ENCODE data around the gene FBXO44.

The FBXO44 gene

DNA sequence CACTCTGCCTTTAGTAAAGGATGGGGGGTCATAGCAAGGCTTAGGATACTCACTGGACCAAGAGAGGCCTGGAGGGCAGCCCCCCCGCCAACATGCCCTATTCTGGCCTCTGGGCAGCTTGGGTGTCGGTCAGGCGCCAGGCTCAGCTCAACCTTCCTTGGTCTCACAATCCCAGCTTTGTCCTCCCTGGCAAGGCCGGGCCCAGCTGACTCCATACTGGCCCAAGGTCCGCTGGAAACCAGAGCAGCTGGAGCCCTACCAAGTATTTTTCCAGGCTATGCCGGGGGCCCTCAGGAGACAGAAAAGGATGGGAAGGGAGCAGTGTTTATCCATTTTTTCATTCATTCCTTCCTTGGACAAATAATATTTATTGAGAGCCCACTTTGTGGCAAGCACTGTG, 6.6 kb upstream of the FBXO44 start:
- CTCF ChIA-PET, result interaction anchor here (2.4 kb wide), 1 partner anchor 611 kb away, joined by 12 read pairs; no protein-coding TSS in a partner anchor
- H3K4me3 ChIP-seq (ENCODE audit: low read depth, low read length), result no peak overlapping the region
- POLR2A ChIA-PET, result interaction anchor here (0.7 kb wide), 1 partner anchor 384 kb away, joined by 4 read pairs; no protein-coding TSS in a partner anchor
- no peaks in the 10 kb centered on the region for H3K36me3 ChIP-seq (ENCODE audit: control insufficient read depth in 2 of 2, insufficient read depth in 1 of 2, low read length in 2 of 2)
- TF ChIP-seq, protein P1, sequence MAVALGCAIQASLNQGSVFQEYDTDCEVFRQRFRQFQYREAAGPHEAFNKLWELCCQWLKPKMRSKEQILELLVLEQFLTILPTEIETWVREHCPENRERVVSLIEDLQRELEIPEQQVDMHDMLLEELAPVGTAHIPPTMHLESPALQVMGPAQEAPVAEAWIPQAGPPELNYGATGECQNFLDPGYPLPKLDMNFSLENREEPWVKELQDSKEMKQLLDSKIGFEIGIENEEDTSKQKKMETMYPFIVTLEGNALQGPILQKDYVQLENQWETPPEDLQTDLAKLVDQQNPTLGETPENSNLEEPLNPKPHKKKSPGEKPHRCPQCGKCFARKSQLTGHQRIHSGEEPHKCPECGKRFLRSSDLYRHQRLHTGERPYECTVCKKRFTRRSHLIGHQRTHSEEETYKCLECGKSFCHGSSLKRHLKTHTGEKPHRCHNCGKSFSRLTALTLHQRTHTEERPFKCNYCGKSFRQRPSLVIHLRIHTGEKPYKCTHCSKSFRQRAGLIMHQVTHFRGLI (tag by site-specific recombination; IDR thresholded peaks at IDR 0.05), result peak; percentile 65; the same call in 1 of the 2 replicates
- no peak for TF ChIP-seq ZNF658 (tag by site-specific recombination; IDR thresholded peaks at IDR 0.05)
- no peaks in the 10 kb centered on the region for H3K9me3 ChIP-seq (ENCODE audit: control insufficient read depth, insufficient read depth, low read depth, low read length)
- no peaks in the 10 kb centered on the region for H3K4me1 ChIP-seq (ENCODE audit: control insufficient read depth, insufficient read depth, low read length)
- H3K27ac ChIP-seq (ENCODE audit: extremely low read depth, low read depth, low read length), result no peak overlapping the region

DNA sequence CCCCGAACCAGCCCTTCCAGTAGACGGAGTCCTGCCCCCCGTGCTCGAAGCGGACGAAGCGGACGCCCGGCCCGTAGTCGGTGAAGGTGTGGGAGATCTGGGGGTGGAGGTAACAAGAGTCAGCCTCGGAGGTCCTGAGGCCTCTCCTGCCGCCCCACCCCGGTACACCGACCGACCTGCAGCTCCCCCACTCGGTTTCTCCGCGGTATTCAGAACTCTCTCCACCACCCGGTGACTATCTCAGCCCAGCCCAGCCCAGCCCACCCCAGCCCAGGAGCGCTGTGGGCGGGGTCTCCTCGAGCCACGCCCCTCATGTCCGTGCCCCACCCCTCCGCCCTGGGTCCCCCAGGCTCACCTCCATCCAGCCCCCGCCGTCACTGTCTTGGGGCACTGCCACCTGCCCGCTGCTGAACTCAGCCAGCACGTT, 5.9 kb upstream of the FBXO44 start:
- no peak overlapping the region for H3K4me3 ChIP-seq (ENCODE audit: low read depth, low read length)
- no peaks in the 10 kb centered on the region for H3K9me3 ChIP-seq (ENCODE audit: control insufficient read depth, insufficient read depth, low read depth, low read length)
- no peaks in the 10 kb centered on the region for H3K36me3 ChIP-seq (ENCODE audit: control insufficient read depth in 2 of 2, insufficient read depth in 1 of 2, low read length in 2 of 2)
- ChIA-PET POLR2A (no interaction called here), CTCF (interaction anchor here (1.0 to 2.4 kb wide), 2 partner anchors 308 to 611 kb away, joined by 4 to 12 read pairs; no protein-coding TSS in a partner anchor)
- no peaks in the 10 kb centered on the region for H3K4me1 ChIP-seq (ENCODE audit: control insufficient read depth, insufficient read depth, low read length)
- H3K27ac ChIP-seq (ENCODE audit: extremely low read depth, low read depth, low read length), result no peak overlapping the region
- no peak for TF ChIP-seq ZNF132 (tag by site-specific recombination; IDR thresholded peaks at IDR 0.05; ENCODE audit: borderline replicate concordance)
- peak; percentile 54 for TF ChIP-seq KLF8 (tag by site-specific recombination; IDR thresholded peaks at IDR 0.05)
- TF ChIP-seq SP3 (tag by site-specific recombination; IDR thresholded peaks at IDR 0.05), result peak; percentile 48
- TF ChIP-seq ZNF239 (tag by site-specific recombination; IDR thresholded peaks at IDR 0.05), result no peak
- TF ChIP-seq, protein P2, sequence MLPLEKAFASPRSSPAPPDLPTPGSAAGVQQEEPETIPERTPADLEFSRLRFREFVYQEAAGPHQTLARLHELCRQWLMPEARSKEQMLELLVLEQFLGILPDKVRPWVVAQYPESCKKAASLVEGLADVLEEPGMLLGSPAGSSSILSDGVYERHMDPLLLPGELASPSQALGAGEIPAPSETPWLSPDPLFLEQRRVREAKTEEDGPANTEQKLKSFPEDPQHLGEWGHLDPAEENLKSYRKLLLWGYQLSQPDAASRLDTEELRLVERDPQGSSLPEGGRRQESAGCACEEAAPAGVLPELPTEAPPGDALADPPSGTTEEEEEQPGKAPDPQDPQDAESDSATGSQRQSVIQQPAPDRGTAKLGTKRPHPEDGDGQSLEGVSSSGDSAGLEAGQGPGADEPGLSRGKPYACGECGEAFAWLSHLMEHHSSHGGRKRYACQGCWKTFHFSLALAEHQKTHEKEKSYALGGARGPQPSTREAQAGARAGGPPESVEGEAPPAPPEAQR (tag by site-specific recombination; IDR thresholded peaks at IDR 0.05), result no peak
- no peak for TF ChIP-seq ZNF184 (tag by site-specific recombination; IDR thresholded peaks at IDR 0.05)
- peak; percentile 76 for TF ChIP-seq KLF9 (tag by site-specific recombination; IDR thresholded peaks at IDR 0.05; ENCODE audit: low read depth)
- TF ChIP-seq ZNF341 (tag by site-specific recombination; IDR thresholded peaks at IDR 0.05; ENCODE audit: low read depth), result no peak
- TF ChIP-seq ZFHX2 (tag by site-specific recombination; conservative IDR thresholded peaks at IDR 0.05), result no peak
- TF ChIP-seq GFI1B (tag by site-specific recombination; IDR thresholded peaks at IDR 0.05), result no peak
- TF ChIP-seq SP7 (tag by site-specific recombination; IDR thresholded peaks at IDR 0.05), result no peak
- no peak for TF ChIP-seq ZNF169 (tag by site-specific recombination; IDR thresholded peaks at IDR 0.05)
- TF ChIP-seq KLF1 (tag by site-specific recombination; IDR thresholded peaks at IDR 0.05), result peak; percentile 94
- TF ChIP-seq YY1 (tag by site-specific recombination; IDR thresholded peaks at IDR 0.05), result no peak
- TF ChIP-seq, protein P3, sequence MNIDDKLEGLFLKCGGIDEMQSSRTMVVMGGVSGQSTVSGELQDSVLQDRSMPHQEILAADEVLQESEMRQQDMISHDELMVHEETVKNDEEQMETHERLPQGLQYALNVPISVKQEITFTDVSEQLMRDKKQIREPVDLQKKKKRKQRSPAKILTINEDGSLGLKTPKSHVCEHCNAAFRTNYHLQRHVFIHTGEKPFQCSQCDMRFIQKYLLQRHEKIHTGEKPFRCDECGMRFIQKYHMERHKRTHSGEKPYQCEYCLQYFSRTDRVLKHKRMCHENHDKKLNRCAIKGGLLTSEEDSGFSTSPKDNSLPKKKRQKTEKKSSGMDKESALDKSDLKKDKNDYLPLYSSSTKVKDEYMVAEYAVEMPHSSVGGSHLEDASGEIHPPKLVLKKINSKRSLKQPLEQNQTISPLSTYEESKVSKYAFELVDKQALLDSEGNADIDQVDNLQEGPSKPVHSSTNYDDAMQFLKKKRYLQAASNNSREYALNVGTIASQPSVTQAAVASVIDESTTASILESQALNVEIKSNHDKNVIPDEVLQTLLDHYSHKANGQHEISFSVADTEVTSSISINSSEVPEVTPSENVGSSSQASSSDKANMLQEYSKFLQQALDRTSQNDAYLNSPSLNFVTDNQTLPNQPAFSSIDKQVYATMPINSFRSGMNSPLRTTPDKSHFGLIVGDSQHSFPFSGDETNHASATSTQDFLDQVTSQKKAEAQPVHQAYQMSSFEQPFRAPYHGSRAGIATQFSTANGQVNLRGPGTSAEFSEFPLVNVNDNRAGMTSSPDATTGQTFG (tag by site-specific recombination; IDR thresholded peaks at IDR 0.05; ENCODE audit: borderline replicate concordance), result no peak
- no peak for TF ChIP-seq ZNF133 (tag by site-specific recombination; IDR thresholded peaks at IDR 0.05)
- TF ChIP-seq MZF1 (tag by site-specific recombination; IDR thresholded peaks at IDR 0.05; ENCODE audit: borderline replicate concordance), result no peak
- no peak for TF ChIP-seq ZNF707 (tag by site-specific recombination; IDR thresholded peaks at IDR 0.05)
- TF ChIP-seq SP2 (tag by site-specific recombination; IDR thresholded peaks at IDR 0.05), result peak; percentile 44
- TF ChIP-seq ZNF335 (tag by site-specific recombination; conservative IDR thresholded peaks at IDR 0.05), result no peak
- peak; percentile 24; the same call in 1 of the 2 replicates for TF ChIP-seq EGR2 (tag by site-specific recombination; IDR thresholded peaks at IDR 0.05; ENCODE audit: low read depth)
- TF ChIP-seq, protein P4, sequence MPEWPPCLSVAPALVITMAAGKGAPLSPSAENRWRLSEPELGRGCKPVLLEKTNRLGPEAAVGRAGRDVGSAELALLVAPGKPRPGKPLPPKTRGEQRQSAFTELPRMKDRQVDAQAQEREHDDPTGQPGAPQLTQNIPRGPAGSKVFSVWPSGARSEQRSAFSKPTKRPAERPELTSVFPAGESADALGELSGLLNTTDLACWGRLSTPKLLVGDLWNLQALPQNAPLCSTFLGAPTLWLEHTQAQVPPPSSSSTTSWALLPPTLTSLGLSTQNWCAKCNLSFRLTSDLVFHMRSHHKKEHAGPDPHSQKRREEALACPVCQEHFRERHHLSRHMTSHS (tag by site-specific recombination; IDR thresholded peaks at IDR 0.05), result no peak
- no peak for TF ChIP-seq ZNF19 (tag by site-specific recombination; IDR thresholded peaks at IDR 0.05; ENCODE audit: low read depth)
- TF ChIP-seq, protein P5, sequence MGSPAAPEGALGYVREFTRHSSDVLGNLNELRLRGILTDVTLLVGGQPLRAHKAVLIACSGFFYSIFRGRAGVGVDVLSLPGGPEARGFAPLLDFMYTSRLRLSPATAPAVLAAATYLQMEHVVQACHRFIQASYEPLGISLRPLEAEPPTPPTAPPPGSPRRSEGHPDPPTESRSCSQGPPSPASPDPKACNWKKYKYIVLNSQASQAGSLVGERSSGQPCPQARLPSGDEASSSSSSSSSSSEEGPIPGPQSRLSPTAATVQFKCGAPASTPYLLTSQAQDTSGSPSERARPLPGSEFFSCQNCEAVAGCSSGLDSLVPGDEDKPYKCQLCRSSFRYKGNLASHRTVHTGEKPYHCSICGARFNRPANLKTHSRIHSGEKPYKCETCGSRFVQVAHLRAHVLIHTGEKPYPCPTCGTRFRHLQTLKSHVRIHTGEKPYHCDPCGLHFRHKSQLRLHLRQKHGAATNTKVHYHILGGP (tag by site-specific recombination; IDR thresholded peaks at IDR 0.05), result no peak
- TF ChIP-seq ZNF37A (tag by site-specific recombination; IDR thresholded peaks at IDR 0.05), result no peak
- no peak for TF ChIP-seq SETDB1 (IDR thresholded peaks at IDR 0.05; ENCODE audit: insufficient read length, low read length)
- 0 out of 2 replicates have a peak, but pooled peaks have one; percentile 14 for TF ChIP-seq GLIS2 (tag by site-specific recombination; IDR thresholded peaks at IDR 0.05)
- TF ChIP-seq ZNF548 (tag by site-specific recombination; IDR thresholded peaks at IDR 0.05), result no peak
